Ovary (tissue), 3 donors: Measurements from ENCODE around the gene NAB2.

Experiments
- EP300 ChIP-seq: sonication (generic); formaldehyde crosslinking; IDR thresholded peaks from one replicate; pipeline ENCODE4 v1.6.1; 2017; ENCODE audit warnings: antibody characterized with exemption
- TF ChIP-seq, protein P1 (sequence below), 3 donors: fragments of 450-650 bp in 2 of 3; fragments of 200-600 bp in 1 of 3; IDR thresholded peaks; one replicate each; pipeline versions ENCODE4 v1.5.1 to v1.8.0; 2016 to 2022; ENCODE audit warnings: antibody characterized with exemption in 3 of 3, mild to moderate bottlenecking in 1 of 3
- donor health status: DM: no; HTN: no; CAD: no.

GRCh38 chr12:57139796-57140649 is 51.1 kb downstream of the NAB2 start:
- TF ChIP-seq, protein P1, sequence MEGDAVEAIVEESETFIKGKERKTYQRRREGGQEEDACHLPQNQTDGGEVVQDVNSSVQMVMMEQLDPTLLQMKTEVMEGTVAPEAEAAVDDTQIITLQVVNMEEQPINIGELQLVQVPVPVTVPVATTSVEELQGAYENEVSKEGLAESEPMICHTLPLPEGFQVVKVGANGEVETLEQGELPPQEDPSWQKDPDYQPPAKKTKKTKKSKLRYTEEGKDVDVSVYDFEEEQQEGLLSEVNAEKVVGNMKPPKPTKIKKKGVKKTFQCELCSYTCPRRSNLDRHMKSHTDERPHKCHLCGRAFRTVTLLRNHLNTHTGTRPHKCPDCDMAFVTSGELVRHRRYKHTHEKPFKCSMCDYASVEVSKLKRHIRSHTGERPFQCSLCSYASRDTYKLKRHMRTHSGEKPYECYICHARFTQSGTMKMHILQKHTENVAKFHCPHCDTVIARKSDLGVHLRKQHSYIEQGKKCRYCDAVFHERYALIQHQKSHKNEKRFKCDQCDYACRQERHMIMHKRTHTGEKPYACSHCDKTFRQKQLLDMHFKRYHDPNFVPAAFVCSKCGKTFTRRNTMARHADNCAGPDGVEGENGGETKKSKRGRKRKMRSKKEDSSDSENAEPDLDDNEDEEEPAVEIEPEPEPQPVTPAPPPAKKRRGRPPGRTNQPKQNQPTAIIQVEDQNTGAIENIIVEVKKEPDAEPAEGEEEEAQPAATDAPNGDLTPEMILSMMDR (IDR thresholded peaks at IDR 0.05) = no peak
- no peak for TF ChIP-seq EP300
